NCI-H524 treated with DMSO at 0.1 percent for 48 hours (cell line): ENCODE results near the gene SCAMP1.
A peak's percentile ranks its signal among the peaks of the same experiment; 100 is the strongest.
"Not testable (repeated sequence)": the region's sequence is repeated elsewhere in the genome, so short reads cannot be mapped to it uniquely, and the experiment has no call there.

Experiments used
- DNase-seq: peaks from one replicate; lab custom pipeline; 2025; lab: John Stamatoyannopoulos, UW

SCAMP1 gene, protein sequence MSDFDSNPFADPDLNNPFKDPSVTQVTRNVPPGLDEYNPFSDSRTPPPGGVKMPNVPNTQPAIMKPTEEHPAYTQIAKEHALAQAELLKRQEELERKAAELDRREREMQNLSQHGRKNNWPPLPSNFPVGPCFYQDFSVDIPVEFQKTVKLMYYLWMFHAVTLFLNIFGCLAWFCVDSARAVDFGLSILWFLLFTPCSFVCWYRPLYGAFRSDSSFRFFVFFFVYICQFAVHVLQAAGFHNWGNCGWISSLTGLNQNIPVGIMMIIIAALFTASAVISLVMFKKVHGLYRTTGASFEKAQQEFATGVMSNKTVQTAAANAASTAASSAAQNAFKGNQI

DNA sequence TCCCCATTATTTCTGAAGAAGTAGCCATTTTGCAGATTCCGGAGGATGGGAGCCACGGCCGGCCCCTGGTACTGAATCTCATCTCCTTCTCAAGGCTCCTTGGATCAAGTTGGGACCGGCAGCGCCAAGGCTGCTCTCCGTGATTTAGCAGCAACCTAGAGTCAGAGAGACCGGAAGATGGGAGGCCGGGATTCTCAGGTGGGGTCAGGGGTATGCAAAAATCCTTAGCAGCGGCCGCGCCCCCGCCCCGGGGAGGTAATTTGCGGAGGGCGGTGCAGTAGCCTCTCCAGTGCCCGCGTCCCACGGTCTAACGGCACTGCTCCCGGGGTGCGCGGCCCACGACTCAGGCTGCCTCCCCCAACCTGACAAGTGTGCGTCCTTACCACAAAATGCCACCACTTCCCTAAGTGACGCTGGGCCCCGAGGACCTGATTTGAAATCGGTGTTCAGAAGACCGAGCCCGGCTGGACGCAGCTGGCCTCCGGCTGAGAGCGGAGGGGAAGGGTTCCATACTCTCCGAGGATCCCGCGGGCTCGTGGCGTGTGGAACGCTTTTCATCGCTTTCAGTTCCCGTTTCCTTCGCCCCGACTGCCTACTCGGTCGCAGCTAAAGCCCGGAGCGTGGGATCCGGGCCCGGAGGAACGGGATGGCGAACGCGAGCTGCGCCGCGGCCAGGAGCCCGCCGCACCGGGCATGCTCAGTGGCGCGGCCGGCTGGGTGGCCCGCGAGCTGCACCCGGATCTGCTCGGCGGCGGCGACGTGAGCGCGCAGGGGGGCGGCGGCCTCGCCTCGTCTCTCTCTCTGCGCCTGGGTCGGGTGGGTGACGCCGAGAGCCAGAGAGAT, at the start of gene SCAMP1:
Gene SCAMP1 (plus strand): TSS at position 787 of the 843 bp plus-strand sequence. CDS start 55 bp downstream, at position 842.
- DNase-seq = peak; percentile 77

DNA sequence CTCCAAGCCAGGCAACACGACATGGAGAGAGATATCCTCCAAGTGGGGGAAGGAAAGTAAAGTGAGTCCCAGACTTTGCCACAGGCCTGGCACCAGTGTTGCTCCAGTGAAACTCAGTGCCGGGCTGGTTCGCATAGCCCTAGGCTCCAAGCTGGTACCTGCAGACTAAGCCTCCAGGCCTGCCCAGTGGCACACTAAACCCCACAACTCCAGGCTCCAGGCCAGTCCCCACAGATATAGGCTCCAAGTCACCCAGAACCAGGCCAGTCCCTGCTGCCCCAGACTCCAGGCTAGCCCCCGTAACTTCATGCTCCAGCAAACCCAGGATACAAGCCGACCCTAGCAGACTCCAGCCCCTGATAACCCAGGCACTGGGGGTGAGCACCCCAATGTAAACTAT, 42.9 kb upstream of the SCAMP1 start:
- DNase-seq = no peak

DNA sequence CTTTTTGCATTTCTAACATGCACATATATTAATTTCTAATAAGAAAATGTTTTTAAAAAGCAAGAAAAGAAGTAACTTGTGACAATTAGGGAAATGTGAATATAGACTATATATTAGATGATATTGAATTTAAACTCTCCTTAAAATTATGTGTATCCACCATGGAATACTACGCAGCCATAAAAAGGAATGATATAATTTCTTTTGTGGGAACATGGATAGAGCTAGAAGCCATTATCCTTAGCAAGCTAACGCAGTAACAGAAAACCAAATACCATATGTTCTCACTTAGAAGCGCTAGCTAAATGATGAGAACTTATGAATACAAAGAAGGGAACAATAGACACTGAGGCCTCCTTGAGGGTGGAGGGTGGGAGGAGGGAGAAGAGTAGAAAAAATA, 42.1 kb upstream of the SCAMP1 start:
- DNase-seq = no peak

DNA sequence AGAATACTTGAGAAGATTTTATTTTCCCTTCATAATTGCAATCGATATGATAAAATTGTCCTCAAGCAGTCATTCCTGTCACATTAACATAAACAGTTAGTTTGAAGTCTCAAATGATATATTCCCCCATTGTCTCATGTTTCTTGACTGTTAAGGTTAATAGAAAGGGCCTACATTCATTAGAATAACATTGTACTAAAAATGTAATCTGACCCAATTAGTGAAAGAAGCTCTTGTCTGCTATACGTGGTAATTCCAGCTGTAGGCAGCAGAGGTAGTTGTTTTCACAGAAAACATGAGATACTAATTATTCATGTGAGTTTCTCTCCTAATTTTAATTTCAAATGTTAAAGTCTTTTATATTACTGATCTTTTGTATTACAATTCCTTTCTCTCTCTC, 40.0 kb upstream of the SCAMP1 start:
- DNase-seq = no peak

DNA sequence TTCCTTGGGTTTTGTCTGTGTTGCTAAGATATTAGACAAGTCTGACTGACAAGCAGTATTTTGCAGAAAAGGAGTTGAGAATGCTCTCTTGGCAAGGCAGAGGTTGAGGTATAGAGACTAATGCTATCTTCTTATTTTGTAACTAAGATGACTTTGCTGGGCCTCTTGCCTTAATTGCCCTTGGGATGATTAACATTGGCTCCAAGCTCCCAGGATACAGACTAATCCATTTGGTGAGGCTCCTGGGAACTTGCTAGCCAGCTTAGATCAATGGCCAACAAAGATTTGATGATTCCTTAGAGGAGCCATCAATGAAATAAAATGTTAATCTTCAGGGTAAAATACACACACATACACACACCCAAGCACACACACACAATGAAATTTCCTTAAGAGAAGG, 37.2 kb upstream of the SCAMP1 start:
- DNase-seq = no peak

DNA sequence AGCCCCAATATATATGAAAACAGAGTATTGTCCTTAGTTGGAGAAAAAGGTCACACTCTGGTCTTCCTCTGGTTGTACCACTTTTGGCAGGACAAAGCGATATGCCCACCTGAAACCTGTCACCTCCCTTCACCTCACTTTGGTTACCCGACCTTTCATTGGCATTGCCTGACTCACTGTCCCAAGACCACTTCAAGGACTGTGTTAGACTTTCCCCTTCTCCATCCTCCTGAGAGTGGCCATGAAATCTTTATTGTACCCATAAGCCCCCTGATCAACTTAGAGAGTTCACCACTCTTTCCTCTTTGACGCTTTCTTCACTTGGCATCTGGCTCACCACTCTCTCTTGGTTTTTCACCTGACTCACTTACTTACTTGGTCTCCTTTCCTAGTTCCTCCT, 33.5 kb upstream of the SCAMP1 start:
- DNase-seq = no peak

DNA sequence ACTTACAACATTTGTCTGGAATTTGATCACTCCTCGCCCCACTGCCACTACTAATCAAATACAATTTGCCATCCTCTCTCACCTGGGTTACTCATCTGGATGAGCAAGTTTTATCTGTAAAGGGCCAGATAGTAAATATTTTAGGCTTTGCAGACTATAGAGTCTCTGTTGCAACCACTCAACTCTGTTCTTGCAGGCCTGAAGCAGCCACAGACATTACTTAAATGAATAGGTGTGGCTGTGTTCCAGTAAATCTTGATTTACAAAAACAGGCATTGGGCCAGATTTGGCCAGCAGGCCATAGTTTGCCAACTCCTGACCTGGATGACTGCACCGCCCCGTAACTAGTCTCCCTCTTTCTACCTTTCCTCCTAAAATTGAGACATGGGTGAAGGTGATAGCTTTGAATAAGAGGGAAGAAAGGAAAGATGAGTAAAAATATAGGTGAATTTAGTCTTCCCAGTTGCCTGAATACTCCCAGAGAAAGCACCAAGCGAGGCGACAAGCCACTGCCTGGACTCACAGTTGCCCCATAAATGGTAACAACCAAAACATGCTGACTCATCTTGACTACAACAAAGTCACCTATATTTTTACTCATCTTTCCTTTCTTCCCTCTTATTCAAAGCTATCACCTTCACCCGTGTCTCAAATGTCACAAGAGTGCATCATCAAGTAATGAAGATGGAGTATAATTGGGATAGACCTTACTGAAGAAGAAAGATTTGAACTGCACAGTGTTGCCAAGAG, 32.5 kb upstream of the SCAMP1 start:
- no peak for DNase-seq

DNA sequence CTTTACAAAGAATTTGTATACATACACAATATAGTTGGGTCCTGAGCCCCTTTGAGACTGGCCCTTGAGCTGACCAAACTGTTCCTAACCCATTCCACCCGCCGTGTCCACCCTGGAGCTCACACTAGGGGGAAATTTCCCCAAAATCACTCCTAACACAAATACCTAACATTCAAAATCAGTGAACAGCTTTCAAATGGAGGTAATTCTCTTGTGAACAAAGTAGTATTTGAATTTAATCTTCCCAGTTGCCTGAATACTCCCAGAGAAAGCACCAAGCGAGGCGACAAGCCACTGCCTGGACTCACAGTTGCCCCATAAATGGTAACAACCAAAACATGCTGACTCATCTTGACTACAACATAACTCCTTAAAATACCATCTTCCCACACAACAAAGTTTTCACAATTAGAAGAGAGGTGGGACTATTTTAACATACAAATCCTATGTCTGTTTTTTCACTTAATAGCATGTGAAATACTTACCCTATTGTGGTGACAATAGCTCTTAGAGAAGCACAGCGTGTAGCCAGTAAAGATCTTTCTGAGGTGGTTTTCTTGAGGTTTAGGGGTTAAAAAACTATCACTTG, 31.7 kb upstream of the SCAMP1 start:
- no peak for DNase-seq

DNA sequence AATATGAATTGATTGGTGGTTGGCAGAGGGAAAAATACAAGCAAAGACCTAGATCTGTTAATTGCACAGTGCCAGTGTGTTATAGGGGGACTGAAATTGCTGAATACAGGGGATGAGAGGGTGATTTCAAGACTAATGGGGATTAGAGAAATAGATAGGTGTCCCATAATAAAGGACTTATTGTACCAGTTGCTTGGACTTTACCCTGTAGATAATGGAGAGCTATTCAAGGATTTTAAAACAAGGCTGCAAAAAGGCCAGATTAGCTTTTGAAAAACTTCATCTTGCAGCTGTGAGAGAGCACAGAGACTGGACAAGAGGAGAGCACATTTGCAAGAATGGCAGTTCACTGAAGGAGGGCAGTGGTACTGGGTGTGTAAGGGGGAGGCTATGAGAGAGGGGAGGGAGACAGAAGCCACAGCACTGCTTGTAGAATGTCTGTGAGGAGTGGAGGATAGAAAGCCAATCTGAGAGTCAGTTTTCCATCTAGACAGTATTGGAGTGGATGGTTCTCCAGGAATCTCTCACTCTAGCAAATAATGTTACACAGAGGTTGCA, 28.8 kb upstream of the SCAMP1 start:
- no peak for DNase-seq

DNA sequence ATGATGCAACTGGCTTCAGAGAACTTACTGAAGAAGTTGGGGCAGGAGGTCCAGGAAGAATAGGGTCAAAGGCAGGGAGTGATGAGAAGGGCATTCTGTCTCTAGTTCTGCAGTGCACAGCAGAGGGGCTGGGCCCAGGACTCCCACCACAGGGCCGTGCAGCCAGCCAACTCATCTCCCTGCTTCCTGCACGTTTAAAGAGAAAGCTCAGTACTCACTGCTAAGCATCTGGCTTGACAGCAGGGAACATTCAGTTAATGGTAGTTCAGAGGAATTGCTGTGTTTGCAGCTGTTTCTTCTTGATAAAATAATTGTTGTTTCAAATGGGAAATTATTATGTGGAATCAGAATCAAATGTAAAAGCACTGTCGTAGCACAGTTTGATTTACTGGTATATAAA, 25.6 kb upstream of the SCAMP1 start:
- DNase-seq = no peak

DNA sequence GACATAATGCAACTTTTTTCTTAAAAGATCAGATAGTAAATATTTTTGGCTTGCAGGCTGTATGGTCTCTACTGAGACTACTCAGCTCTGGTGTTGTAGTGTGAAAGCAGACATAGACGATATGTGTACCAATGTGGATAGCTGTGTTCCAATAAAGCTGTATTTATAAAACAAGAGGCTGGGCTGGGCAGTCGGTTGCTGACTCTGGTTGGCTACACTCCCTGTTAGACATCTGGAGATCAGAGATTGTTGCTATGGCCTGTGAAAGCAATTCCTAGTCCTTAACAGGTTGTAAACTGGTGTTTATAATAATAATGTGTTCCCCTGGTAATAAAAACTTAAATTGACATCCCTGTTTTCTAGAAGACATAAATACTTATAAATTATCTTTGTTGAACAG, 24.4 kb upstream of the SCAMP1 start:
- no peak for DNase-seq

DNA sequence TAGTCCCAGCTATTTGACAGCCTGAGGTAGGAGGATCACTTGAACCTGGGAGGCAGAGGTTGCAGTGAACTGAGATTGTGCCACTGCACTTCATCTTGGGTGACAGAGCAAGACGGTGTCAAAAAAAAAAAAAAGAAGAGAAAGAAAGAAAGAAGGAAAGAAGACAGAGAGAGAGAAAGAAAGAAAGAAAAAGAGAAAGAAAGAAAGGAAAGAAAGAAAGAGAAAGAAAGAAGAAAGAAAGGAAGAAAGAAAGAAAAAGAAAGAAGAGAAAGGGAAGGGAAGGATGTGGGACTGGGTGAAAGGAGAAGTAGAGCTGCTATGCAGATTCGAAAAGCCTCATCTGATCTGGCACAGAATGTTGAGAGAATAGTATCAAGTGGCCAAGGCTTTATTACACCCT, 23.7 kb upstream of the SCAMP1 start:
- DNase-seq = no peak

DNA sequence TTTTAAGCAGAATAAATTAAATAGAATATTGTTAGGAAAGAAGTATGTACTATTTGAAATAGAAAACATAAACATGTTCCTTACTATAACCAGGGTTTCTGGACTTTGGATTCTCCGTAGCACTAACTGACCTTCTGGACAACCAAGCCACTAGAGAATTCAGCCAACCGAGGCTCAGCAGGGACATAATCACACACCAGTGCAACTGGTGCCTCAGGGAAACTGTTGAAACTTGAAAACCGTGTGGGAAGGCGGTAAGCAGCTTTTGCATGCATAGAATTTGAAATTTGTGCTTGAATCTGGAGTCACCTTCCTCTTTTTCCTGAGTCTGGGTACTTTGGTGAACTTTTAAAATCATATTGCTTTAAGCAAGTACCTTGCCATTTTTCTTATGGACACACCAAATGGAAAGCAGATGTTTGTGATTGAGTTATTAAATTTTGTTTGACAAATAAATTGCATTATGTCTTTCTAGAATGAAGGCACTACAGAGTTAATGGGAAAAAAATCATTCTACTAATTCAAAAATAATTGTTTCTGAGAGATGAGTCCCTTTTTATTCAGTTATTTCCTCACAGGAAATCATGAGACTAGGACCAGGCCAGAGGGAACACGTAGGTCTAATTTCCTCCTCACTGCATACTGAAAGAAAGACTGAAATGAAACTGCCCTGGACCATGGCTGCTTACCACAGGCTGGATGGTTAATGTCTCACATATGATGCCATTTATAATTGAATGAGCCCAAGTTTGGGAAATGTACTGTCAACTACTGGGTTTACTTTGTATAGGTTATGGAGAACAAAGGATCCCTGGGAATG, 20.6 kb upstream of the SCAMP1 start:
- DNase-seq = no peak

DNA sequence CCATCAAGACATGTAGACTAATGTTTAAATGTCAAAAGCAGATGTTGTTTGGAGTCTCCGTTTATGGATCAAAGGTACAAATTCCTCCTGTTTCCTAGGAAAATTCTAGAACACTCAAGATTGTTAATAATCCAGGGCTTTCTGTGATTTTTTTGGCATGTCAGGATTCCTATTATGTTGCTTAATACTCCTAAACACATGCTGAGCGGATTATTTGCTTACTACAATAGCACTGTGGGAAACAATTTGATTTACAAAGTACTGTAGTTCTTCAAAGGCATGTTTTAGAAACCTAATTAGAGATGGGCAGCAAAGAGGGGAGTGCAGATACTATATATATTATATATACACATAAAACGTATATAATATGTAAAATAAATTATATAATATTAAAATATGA, 19.0 kb upstream of the SCAMP1 start:
- DNase-seq = no peak

DNA sequence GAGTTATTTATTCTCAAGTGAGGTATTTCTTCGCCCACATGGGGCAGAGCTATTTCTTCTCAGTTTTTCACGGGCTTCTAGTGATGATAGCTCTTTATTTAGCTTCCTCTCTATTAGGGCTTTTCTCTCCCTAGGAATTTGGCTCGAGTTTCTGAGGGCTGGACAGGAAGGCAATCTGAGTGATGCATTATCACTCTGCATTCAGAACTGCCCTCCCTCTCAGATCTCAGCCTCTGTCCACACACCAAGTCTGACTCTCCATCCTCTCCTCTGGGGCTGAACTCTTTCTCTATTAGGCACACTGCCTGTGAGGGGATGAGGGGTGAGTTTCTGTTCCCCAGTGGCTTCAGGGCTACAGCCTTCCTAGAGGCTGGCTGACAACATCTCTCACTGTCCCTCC, 14.9 kb upstream of the SCAMP1 start:
- no peak for DNase-seq

DNA sequence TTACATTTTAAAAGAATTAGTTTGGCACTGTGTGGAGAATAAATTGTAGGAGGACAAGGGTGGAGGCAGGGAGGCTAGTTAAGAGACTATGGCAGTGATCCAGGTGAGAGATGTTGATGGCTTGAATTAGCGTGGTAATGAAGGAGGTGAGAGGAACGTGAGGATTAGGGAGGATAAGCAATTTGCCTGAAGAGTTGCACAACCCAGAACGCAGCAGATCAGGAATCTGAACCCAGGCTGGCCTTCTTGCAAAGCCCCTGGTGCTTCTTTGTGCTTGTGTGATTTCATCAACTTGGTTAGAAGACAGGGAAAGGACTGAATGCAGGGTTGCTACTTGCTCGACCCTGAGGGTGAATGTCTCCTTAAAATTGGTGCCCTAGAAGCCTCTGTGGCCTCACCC, 6.9 kb upstream of the SCAMP1 start:
- DNase-seq = no peak

DNA sequence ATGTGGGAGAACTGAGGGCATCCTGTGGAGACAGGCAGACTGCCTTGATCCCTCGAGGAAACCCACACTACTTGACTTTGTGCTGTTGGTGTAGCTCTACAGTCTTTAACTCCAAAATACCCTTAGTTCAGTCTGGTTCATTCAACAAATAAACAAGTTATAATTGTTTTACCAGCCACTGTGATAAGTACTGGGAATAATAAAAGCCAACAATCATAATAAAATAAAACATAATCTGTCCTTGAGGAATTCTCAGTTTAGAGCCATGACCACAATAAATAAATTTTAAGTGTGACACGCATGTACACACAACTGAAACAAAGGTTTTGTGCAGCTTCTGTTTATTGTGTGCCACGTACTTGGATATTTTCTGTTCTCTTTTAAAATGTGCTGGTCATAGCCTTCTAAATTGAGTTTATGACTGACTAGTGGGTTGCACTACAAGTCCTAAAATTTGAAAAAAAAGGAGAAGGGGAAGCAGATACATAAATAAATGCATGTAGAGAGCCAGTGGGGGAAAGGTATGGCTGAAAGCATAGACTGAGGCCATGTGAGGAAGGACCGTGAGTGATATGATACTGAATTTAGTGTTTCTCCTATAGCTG, 6.2 kb upstream of the SCAMP1 start:
- DNase-seq = no peak

DNA sequence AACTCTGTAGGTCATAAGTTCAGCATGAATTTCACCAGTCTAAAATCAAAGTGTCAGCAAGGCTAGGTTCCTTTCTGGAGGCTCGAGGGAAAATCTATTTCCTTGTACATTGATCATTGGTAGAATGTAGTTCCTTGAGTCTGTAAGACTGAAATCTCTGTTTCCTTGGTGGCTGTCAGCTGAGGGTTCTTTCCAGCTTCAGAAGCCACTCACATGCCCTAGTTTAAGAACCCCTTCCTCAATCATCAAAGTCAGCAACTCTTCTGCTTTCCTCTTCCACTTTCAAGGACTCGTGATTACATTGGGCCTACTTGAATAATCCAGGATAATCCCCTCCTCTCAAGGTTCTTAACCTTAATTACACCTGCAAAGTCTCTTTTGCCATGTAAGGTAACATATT, 4.9 kb upstream of the SCAMP1 start:
- DNase-seq = peak; percentile 82

DNA sequence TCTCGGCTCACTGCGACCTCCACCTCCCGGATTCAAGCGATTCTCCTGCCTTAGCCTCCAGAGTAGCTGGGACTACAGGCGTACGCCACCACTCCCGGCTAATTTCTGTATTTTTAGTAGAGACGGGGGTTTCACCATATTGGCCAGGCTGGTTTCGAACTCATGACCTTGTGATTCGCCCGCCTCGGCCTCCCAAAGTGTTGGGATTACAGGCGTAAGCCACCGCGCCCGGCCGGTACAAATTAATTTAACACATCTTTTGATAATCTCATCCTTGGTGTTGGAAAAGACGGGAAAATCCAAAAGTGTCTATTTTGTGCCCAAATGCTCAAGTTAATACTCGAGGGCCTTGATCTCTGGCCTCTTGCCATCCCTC, 974 bp upstream of the SCAMP1 start:
- DNase-seq = not testable (repeated sequence)

DNA sequence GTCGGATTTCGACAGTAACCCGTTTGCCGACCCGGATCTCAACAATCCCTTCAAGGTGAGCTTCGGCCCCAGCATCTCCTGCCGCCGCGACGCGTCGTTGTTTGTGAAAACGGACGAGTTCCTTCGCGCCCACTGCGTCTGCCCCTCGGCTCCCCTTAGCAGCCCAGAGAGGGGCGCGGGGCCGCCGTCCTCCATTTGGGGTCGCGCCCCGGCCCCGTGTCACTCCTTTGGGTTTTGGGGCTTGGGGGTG, 182 bp downstream of the SCAMP1 start:
- no peak for DNase-seq
